ENCODE measurements around the gene KLF3. TPM values are rescaled to one million over a fixed set of nuclear protein-coding genes. Genes with fewer than 3 reads are reported as not detected.

Gene KLF3
- total and polyA plus RNA-seq, 2 donors from 2014 or later, result 9.3 to 87.7 TPM

DNA sequence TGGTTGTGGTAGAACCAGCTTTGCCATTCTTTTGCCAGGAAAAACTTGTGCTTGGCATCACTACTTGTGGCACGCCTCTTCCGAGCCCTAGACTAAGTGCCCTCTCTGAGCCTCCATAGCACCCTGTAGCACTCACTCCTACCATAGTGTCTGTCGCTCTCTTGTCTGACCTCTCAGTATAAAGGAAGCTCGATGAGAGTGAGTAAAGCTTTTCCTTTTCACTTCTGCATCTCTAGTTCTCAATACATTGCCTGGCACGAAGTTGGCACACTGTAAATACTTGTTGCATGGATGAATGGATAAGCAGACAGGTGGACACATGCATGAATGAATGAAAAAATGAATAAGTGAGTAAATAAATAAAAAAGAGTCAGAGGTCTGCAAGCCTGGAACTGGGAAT is 70.4 kb downstream of the KLF3 start:
- H3K27ac ChIP-seq (ENCODE audit: low read depth in 2 of 2, low read length in 2 of 2), result no peak overlapping the region
- H3K36me3 ChIP-seq (ENCODE audit: control insufficient read depth in 2 of 3, insufficient read depth in 3 of 3, low read length in 3 of 3), result no peaks in the 10 kb centered on the region
- H3K9me3 ChIP-seq (ENCODE audit: control insufficient read depth in 2 of 3, insufficient read depth in 1 of 3, low read length in 3 of 3), result no peaks in the 10 kb centered on the region
- no peak for DNase-seq
- intact Hi-C loops (cut with DNase I), result no loop called here
- H3K4me1 ChIP-seq (ENCODE audit: control insufficient read depth in 2 of 3, insufficient read depth in 2 of 3, low read depth in 1 of 3, low read length in 3 of 3), result no peaks in the 10 kb centered on the region
- H3K27me3 ChIP-seq (ENCODE audit: control insufficient read depth, insufficient read depth, low read length), result no peaks in the 10 kb centered on the region
- H3K4me3 ChIP-seq (ENCODE audit: low read length in 3 of 3), result no peak overlapping the region
- TF ChIP-seq, protein P1, sequence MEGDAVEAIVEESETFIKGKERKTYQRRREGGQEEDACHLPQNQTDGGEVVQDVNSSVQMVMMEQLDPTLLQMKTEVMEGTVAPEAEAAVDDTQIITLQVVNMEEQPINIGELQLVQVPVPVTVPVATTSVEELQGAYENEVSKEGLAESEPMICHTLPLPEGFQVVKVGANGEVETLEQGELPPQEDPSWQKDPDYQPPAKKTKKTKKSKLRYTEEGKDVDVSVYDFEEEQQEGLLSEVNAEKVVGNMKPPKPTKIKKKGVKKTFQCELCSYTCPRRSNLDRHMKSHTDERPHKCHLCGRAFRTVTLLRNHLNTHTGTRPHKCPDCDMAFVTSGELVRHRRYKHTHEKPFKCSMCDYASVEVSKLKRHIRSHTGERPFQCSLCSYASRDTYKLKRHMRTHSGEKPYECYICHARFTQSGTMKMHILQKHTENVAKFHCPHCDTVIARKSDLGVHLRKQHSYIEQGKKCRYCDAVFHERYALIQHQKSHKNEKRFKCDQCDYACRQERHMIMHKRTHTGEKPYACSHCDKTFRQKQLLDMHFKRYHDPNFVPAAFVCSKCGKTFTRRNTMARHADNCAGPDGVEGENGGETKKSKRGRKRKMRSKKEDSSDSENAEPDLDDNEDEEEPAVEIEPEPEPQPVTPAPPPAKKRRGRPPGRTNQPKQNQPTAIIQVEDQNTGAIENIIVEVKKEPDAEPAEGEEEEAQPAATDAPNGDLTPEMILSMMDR (IDR thresholded peaks at IDR 0.05; ENCODE audit: borderline replicate concordance, extremely low read depth, insufficient read depth), result no peak
- no peak for FAIRE-seq
- no peak overlapping the region for H3K9ac ChIP-seq (ENCODE audit: low read length in 3 of 3)

DNA sequence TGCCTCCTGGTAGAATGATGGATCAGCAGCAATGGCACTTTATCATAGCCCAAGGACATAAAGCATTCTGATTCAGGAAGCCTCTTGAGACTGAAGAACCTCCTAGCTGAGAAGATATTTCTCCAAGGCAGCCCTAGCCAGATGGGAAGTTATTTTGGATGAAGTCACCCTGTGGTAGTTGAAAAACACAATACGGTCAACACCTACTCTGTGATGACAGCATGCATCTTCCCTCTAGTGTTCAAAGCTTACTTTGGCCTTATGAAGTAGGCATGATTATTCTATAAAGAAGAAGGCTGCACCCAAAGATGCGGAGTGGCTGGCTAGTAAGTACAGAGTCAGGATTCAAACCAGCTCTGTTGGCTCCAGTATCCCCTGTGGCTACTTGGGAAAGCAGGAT is 70.9 kb downstream of the KLF3 start:
- no peak for FAIRE-seq
- intact Hi-C loops (cut with DNase I), result no loop called here

DNA sequence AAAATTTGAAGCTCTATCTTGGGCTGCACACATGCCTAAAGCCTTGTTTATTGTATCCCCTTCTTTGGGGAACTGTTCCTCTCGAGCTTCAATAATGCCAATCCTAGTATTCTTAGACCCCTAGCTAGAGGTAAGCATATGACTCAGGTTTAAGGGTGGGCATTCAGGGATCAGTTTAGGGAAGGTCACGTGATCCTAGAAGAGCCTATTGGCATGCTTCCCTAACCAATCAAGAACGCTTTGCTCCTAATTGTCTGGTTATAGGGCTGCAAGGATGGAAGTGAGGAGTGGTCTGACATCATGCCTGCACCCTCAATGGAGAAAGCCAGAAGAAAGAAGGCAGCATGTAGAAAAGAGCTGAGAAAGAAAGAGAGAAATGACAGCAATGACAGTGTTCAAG is 71.9 kb downstream of the KLF3 start:
- H3K4me1 ChIP-seq (ENCODE audit: control insufficient read depth in 2 of 3, insufficient read depth in 2 of 3, low read depth in 1 of 3, low read length in 3 of 3), result no peaks in the 10 kb centered on the region
- H3K4me3 ChIP-seq (ENCODE audit: low read length in 3 of 3), result no peak overlapping the region
- intact Hi-C loops (cut with DNase I), result no loop called here
- TF ChIP-seq, protein P1 (IDR thresholded peaks at IDR 0.05; ENCODE audit: borderline replicate concordance, extremely low read depth, insufficient read depth), result no peak
- no peak overlapping the region for H3K9ac ChIP-seq (ENCODE audit: low read length in 3 of 3)
- DNase-seq (no peak), FAIRE-seq (no peak)
- no peaks in the 10 kb centered on the region for H3K36me3 ChIP-seq (ENCODE audit: control insufficient read depth in 2 of 3, insufficient read depth in 3 of 3, low read length in 3 of 3)
- no peaks in the 10 kb centered on the region for H3K27me3 ChIP-seq (ENCODE audit: control insufficient read depth, insufficient read depth, low read length)
- no peaks in the 10 kb centered on the region for H3K9me3 ChIP-seq (ENCODE audit: control insufficient read depth in 2 of 3, insufficient read depth in 1 of 3, low read length in 3 of 3)
- no peak overlapping the region for H3K27ac ChIP-seq (ENCODE audit: low read depth in 2 of 2, low read length in 2 of 2)

More for the DNA sequence above, 70.9 kb downstream of the KLF3 start:
- H3K27me3 ChIP-seq (ENCODE audit: control insufficient read depth, insufficient read depth, low read length), result no peaks in the 10 kb centered on the region
- no peaks in the 10 kb centered on the region for H3K9me3 ChIP-seq (ENCODE audit: control insufficient read depth in 2 of 3, insufficient read depth in 1 of 3, low read length in 3 of 3)
- H3K4me1 ChIP-seq (ENCODE audit: control insufficient read depth in 2 of 3, insufficient read depth in 2 of 3, low read depth in 1 of 3, low read length in 3 of 3), result no peaks in the 10 kb centered on the region
- no peak overlapping the region for H3K9ac ChIP-seq (ENCODE audit: low read length in 3 of 3)
- DNase-seq, result no peak
- no peaks in the 10 kb centered on the region for H3K36me3 ChIP-seq (ENCODE audit: control insufficient read depth in 2 of 3, insufficient read depth in 3 of 3, low read length in 3 of 3)
- no peak overlapping the region for H3K27ac ChIP-seq (ENCODE audit: low read depth in 2 of 2, low read length in 2 of 2)
- TF ChIP-seq, protein P1 (IDR thresholded peaks at IDR 0.05; ENCODE audit: borderline replicate concordance, extremely low read depth, insufficient read depth), result no peak
- H3K4me3 ChIP-seq (ENCODE audit: low read length in 3 of 3), result no peak overlapping the region

Data from kidney (tissue), 14 donors.